BLaER1 treated with 17β-estradiol and CSF1 and Interleukin-3, amounts not matched to agents 10 nM and 100 nM (cell line): Measurements from ENCODE around the gene PRDX5.

Source experiments
- H3K27ac ChIP-seq, 11 experiments: shearing (Covaris generic); formaldehyde crosslinking; 2 replicates each; pipeline ENCODE4 v1.8.1; 2022
- H3K27me3 ChIP-seq, 11 experiments: shearing (Covaris generic); formaldehyde crosslinking; 2 replicates each; pipeline ENCODE4 v1.8.1; 2022
- H3K36me3 ChIP-seq, 11 experiments: shearing (Covaris generic); formaldehyde crosslinking; 2 replicates each; pipeline ENCODE4 v1.8.1; 2022
- H3K4me1 ChIP-seq, 10 experiments: shearing (Covaris generic); formaldehyde crosslinking; 2 replicates each; pipeline ENCODE4 v1.8.1; 2022
- H3K4me2 ChIP-seq, 11 experiments: shearing (Covaris generic); formaldehyde crosslinking; 2 replicates each; pipeline ENCODE4 v1.8.1; 2022
- H3K4me3 ChIP-seq, 10 experiments: shearing (Covaris generic); formaldehyde crosslinking; 2 replicates each; pipeline ENCODE4 v1.8.1; 2022
- H3K9ac ChIP-seq, 11 experiments: shearing (Covaris generic); formaldehyde crosslinking; 2 replicates each; pipeline ENCODE4 v1.8.1; 2022
- H3K9me3 ChIP-seq, 11 experiments: shearing (Covaris generic); formaldehyde crosslinking; replicated peaks in 1 of 11; 2 replicates each; pipeline ENCODE4 v1.8.1; 2022
- H4K20me1 ChIP-seq, 11 experiments: shearing (Covaris generic); formaldehyde crosslinking; 2 replicates each; pipeline ENCODE4 v1.8.1; 2022
- Cebpa-rat ChIP-seq, 11 experiments: shearing (Covaris generic); IDR thresholded peaks; 2 replicates each; pipeline ENCODE4 v1.8.1; 2022

The PRDX5 gene

GRCh38 chr11:64341851-64342791, 24.2 kb downstream of the PRDX5 start:
- Histone ChIP-seq H4K20me1 (no peaks in the 10 kb centered on the region; a peak in 1 of 22 replicates), H3K36me3 (no peaks in the 10 kb centered on the region; a peak in 2 of 22 replicates), H3K9ac (peak overlapping the region; percentile 43 to 83 (median 68); a peak in 20 of 22 replicates), H3K27me3 (no peaks in the 10 kb centered on the region), H3K4me3 (peak overlapping the region in 2 of 10 experiments; percentile 9 to 50; a peak in 5 of 20 replicates), H3K9me3 (no peaks in the 10 kb centered on the region), H3K4me2 (peak overlapping the region; percentile 74 to 95 (median 90)), H3K4me1 (peaks cover 39 to 93% (median 79%) of the 10 kb centered on the region in 10 experiments), H3K27ac (peak overlapping the region in 10 of 11 experiments; percentile 22 to 91 (median 70); a peak in 19 of 22 replicates)
- no peak for TF ChIP-seq Cebpa-rat (IDR thresholded peaks at IDR 0.05)

GRCh38 chr11:64342869-64343745, 25.2 kb downstream of the PRDX5 start:
- no peaks in the 10 kb centered on the region; a peak in 2 of 22 replicates for H3K36me3 ChIP-seq
- no peak overlapping the region; a peak in 1 of 22 replicates for H3K27ac ChIP-seq
- TF ChIP-seq Cebpa-rat (IDR thresholded peaks at IDR 0.05): no peak
- H3K9me3 ChIP-seq: no peaks in the 10 kb centered on the region
- no peaks in the 10 kb centered on the region for H3K27me3 ChIP-seq
- H3K4me2 ChIP-seq: peak overlapping the region in 8 of 11 experiments; percentile 11 to 94 (median 26); a peak in 9 of 22 replicates
- H3K4me3 ChIP-seq: no peak overlapping the region
- H3K4me1 ChIP-seq: peaks cover 42 to 93% (median 80%) of the 10 kb centered on the region in 10 experiments
- peak overlapping the region in 4 of 11 experiments; percentile 7 to 54 (median 24); a peak in 4 of 22 replicates for H3K9ac ChIP-seq
- H4K20me1 ChIP-seq: peaks cover 0 to 3% (median 0%) of the 10 kb centered on the region in 11 experiments; a peak in 1 of 22 replicates

- Histone ChIP-seq H3K9me3 (no peaks in the 10 kb centered on the region), H3K27me3 (no peaks in the 10 kb centered on the region), H4K20me1 (peaks cover 0 to 3% (median 0%) of the 10 kb centered on the region in 11 experiments; a peak in 1 of 22 replicates), H3K27ac (peak overlapping the region in 6 of 11 experiments; percentile 9 to 56 (median 27); a peak in 9 of 22 replicates), H3K4me3 (no peak overlapping the region), H3K4me2 (peak overlapping the region in 2 of 11 experiments; percentile 21 to 27; a peak in 1 of 22 replicates), H3K4me1 (peaks cover 41 to 93% (median 78%) of the 10 kb centered on the region in 10 experiments), H3K36me3 (no peaks in the 10 kb centered on the region; a peak in 2 of 22 replicates), H3K9ac (peak overlapping the region in 8 of 11 experiments; percentile 4 to 54 (median 24); a peak in 9 of 22 replicates)
- no peak for TF ChIP-seq Cebpa-rat (IDR thresholded peaks at IDR 0.05)
Measured at GRCh38 chr11:64343767-64344559, 26.0 kb downstream of the PRDX5 start.

- no peak overlapping the region for H3K4me3 ChIP-seq
- no peaks in the 10 kb centered on the region; a peak in 2 of 22 replicates for H3K36me3 ChIP-seq
- H3K4me1 ChIP-seq: peaks cover 33 to 91% (median 76%) of the 10 kb centered on the region in 10 experiments
- H3K9ac ChIP-seq: peak overlapping the region in 6 of 11 experiments; percentile 4 to 54 (median 24); a peak in 6 of 22 replicates
- no peak overlapping the region for H3K4me2 ChIP-seq
- H4K20me1 ChIP-seq: peaks cover 0 to 3% (median 0%) of the 10 kb centered on the region in 11 experiments; a peak in 1 of 22 replicates
- TF ChIP-seq Cebpa-rat (IDR thresholded peaks at IDR 0.05): no peak
- peak overlapping the region in 6 of 11 experiments; percentile 9 to 56 (median 27); a peak in 5 of 22 replicates for H3K27ac ChIP-seq
- no peaks in the 10 kb centered on the region for H3K9me3 ChIP-seq
- peaks cover 0 to 3% (median 0%) of the 10 kb centered on the region in 11 experiments; a peak in 3 of 22 replicates for H3K27me3 ChIP-seq
Measured at GRCh38 chr11:64344787-64345186, 26.9 kb downstream of the PRDX5 start.

GRCh38 chr11:64347193-64347867, 29.4 kb downstream of the PRDX5 start:
- no peaks in the 10 kb centered on the region for H3K9me3 ChIP-seq
- peaks cover 26 to 91% (median 76%) of the 10 kb centered on the region in 10 experiments for H3K4me1 ChIP-seq
- H4K20me1 ChIP-seq: peaks cover 0 to 20% (median 13%) of the 10 kb centered on the region in 11 experiments; a peak in 11 of 22 replicates
- H3K9ac ChIP-seq: no peak overlapping the region
- H3K27ac ChIP-seq: no peak overlapping the region
- H3K4me3 ChIP-seq: no peak overlapping the region
- H3K36me3 ChIP-seq: no peaks in the 10 kb centered on the region; a peak in 2 of 22 replicates
- peak in 2 of 11 experiments; percentile 18 to 25; a peak in 2 of 22 replicates for TF ChIP-seq Cebpa-rat (IDR thresholded peaks at IDR 0.05)
- H3K27me3 ChIP-seq: peaks cover 0 to 29% (median 0%) of the 10 kb centered on the region in 11 experiments; a peak in 7 of 22 replicates
- peak overlapping the region; percentile 10 to 79 (median 41); a peak in 18 of 22 replicates for H3K4me2 ChIP-seq

GRCh38 chr11:64348383-64349024, 30.6 kb downstream of the PRDX5 start:
- no peaks in the 10 kb centered on the region; a peak in 2 of 22 replicates for H3K36me3 ChIP-seq
- no peaks in the 10 kb centered on the region for H3K9me3 ChIP-seq
- H3K27me3 ChIP-seq: peaks cover 0 to 41% (median 0%) of the 10 kb centered on the region in 11 experiments; a peak in 7 of 22 replicates
- TF ChIP-seq Cebpa-rat (IDR thresholded peaks at IDR 0.05): no peak
- peak overlapping the region in 7 of 11 experiments; percentile 3 to 49 (median 39); a peak in 8 of 22 replicates for H3K4me2 ChIP-seq
- H3K4me1 ChIP-seq: peaks cover 35 to 96% (median 80%) of the 10 kb centered on the region in 10 experiments
- no peak overlapping the region for H3K9ac ChIP-seq
- no peak overlapping the region for H3K27ac ChIP-seq
- no peak overlapping the region for H3K4me3 ChIP-seq
- H4K20me1 ChIP-seq: peaks cover 0 to 27% (median 15%) of the 10 kb centered on the region in 11 experiments; a peak in 11 of 22 replicates

GRCh38 chr11:64349025-64349387, 31.1 kb downstream of the PRDX5 start:
- Histone ChIP-seq H3K27me3 (peaks cover 0 to 45% (median 0%) of the 10 kb centered on the region in 11 experiments; a peak in 7 of 22 replicates), H3K4me3 (no peak overlapping the region), H3K4me2 (peak overlapping the region in 7 of 11 experiments; percentile 3 to 49 (median 39); a peak in 8 of 22 replicates), H4K20me1 (peaks cover 0 to 27% (median 15%) of the 10 kb centered on the region in 11 experiments; a peak in 11 of 22 replicates), H3K4me1 (peaks cover 35 to 96% (median 81%) of the 10 kb centered on the region in 10 experiments), H3K36me3 (no peaks in the 10 kb centered on the region; a peak in 2 of 22 replicates), H3K9ac (no peak overlapping the region), H3K27ac (no peak overlapping the region), H3K9me3 (no peaks in the 10 kb centered on the region)
- no peak for TF ChIP-seq Cebpa-rat (IDR thresholded peaks at IDR 0.05)
